22Rv1 (cell line): ENCODE measurements around the gene ARHGAP40.

Experiments
- H3K27ac ChIP-seq: fragments of 450-650 bp; 2 replicates; pipeline ENCODE4 v1.5.1; 2017
- CTCF ChIP-seq: fragments of 450-650 bp; IDR thresholded peaks from 2 replicates; pipeline ENCODE4 v1.5.1; 2017; ENCODE audit warnings: mild to moderate bottlenecking
- ZFX ChIP-seq: fragments of 450-650 bp; IDR thresholded peaks from 2 replicates; pipeline ENCODE4 v1.6.1; 2017; ENCODE audit warnings: antibody characterized with exemption, borderline replicate concordance

Gene ARHGAP40

GRCh38 chr20:38624084-38624483, 22.5 kb downstream of the ARHGAP40 start:
- H3K27ac ChIP-seq = no peak overlapping the region
- TF ChIP-seq ZFX = no peak
- TF ChIP-seq CTCF = no peak

- H3K27ac ChIP-seq = no peak overlapping the region
- TF ChIP-seq CTCF (no peak), ZFX (no peak)
Measured at GRCh38 chr20:38625896-38626295, 24.3 kb downstream of the ARHGAP40 start.

- no peak for TF ChIP-seq ZFX
- no peak for TF ChIP-seq CTCF
- H3K27ac ChIP-seq = no peak overlapping the region
Measured at GRCh38 chr20:38626921-38627659, 25.5 kb downstream of the ARHGAP40 start.

- TF ChIP-seq ZFX (no peak), CTCF (no peak)
- no peak overlapping the region for H3K27ac ChIP-seq
Measured at GRCh38 chr20:38628580-38629470, 27.2 kb downstream of the ARHGAP40 start.

GRCh38 chr20:38629979-38630378, 28.4 kb downstream of the ARHGAP40 start:
- TF ChIP-seq ZFX = no peak
- no peak for TF ChIP-seq CTCF
- H3K27ac ChIP-seq = no peak overlapping the region

- no peak for TF ChIP-seq CTCF
- no peak for TF ChIP-seq ZFX
Measured at GRCh38 chr20:38630727-38631126, 29.1 kb downstream of the ARHGAP40 start.

More at GRCh38 chr20:38630727-38631126, 29.1 kb downstream of the ARHGAP40 start:
- H3K27ac ChIP-seq = no peak overlapping the region
